BE2C (cell line): ENCODE measurements around the gene CAMSAP1.
"Not testable (repeated sequence)": the region's sequence is repeated elsewhere in the genome, so short reads cannot be mapped to it uniquely, and the experiment has no call there.

Experiments
- DNase-seq: peaks from one replicate; pipeline ENCODE4 v3.0.0-alpha.2; 2020
- H3K27me3 ChIP-seq: fragments of 250-450 bp; sonication (Bioruptor Pico); 2 replicates; pipeline ENCODE4 v1.5.1; 2020; ENCODE audit warnings: mild to moderate bottlenecking
- H3K36me3 ChIP-seq: fragments of 250-450 bp; sonication (Bioruptor Pico); 2 replicates; pipeline ENCODE4 v1.5.1; 2020; ENCODE audit warnings: mild to moderate bottlenecking
- H3K4me1 ChIP-seq: fragments of 250-450 bp; sonication (Bioruptor Pico); 2 replicates; pipeline ENCODE4 v1.5.1; 2020
- H3K4me3 ChIP-seq: 2 replicates; pipeline ENCODE4 v1.5.1; 2011; ENCODE audit warnings: low read depth, low read length
- H3K9me3 ChIP-seq: fragments of 250-450 bp; sonication (Bioruptor Pico); 2 replicates; pipeline ENCODE4 v1.5.1; 2020
- TF ChIP-seq, protein P1 (sequence below): IDR thresholded peaks from 2 replicates; pipeline ENCODE4 v1.5.1; 2012; ENCODE audit warnings: mild to moderate bottlenecking, low read depth, low read length

CAMSAP1 gene

DNA sequence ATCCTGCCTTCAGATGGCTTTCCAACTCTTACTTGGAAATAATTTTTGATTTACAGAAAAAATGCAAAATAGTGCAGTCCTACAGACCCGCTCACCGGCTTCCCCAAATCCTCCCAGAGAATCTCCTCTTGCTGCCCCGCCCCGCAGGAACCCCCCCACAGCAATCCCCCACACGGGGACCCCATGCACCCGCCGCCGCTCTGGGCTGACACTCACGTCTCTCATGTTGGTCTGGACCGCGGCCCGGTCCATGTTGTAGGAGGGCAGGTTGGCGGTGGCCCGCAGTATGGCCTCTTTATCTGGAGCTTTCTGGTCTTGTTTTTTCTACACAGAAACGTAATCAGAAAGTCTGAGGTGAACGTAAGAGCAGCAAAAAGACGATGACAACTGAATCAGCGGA, 40.2 kb upstream of the CAMSAP1 start:
- H3K36me3 ChIP-seq: peaks cover 76% of the 10 kb centered on the region
- H3K9me3 ChIP-seq: no peaks in the 10 kb centered on the region
- H3K4me1 ChIP-seq: peaks cover 5% of the 10 kb centered on the region; the same call in 1 of the 2 replicates
- TF ChIP-seq, protein P1, sequence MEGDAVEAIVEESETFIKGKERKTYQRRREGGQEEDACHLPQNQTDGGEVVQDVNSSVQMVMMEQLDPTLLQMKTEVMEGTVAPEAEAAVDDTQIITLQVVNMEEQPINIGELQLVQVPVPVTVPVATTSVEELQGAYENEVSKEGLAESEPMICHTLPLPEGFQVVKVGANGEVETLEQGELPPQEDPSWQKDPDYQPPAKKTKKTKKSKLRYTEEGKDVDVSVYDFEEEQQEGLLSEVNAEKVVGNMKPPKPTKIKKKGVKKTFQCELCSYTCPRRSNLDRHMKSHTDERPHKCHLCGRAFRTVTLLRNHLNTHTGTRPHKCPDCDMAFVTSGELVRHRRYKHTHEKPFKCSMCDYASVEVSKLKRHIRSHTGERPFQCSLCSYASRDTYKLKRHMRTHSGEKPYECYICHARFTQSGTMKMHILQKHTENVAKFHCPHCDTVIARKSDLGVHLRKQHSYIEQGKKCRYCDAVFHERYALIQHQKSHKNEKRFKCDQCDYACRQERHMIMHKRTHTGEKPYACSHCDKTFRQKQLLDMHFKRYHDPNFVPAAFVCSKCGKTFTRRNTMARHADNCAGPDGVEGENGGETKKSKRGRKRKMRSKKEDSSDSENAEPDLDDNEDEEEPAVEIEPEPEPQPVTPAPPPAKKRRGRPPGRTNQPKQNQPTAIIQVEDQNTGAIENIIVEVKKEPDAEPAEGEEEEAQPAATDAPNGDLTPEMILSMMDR: no peak
- no peak for DNase-seq
- no peaks in the 10 kb centered on the region for H3K27me3 ChIP-seq
- H3K4me3 ChIP-seq: no peak overlapping the region

DNA sequence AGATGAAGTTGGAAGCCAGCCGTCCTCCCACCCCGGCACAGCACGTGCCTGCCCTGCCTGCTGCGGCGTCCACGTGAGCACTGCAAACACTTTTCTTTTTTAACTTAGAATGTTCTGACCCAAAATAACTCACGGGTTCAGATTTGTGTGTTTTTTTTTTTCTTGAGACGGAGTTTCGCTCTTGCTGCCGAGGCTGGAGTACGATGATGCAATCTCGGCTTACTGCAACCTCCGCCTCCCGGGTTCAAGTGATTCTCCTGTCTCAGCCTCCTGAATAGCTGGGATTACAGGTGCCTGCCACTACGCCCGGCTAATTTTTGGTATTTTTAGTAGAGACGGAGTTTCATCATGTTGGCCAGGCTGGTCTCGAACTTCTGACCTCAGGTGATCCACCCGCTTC, 39.8 kb upstream of the CAMSAP1 start:
- H3K36me3 ChIP-seq: peaks cover 74% of the 10 kb centered on the region
- not testable (repeated sequence) for H3K4me3 ChIP-seq, H3K4me1 ChIP-seq, DNase-seq, H3K9me3 ChIP-seq, H3K27me3 ChIP-seq

DNA sequence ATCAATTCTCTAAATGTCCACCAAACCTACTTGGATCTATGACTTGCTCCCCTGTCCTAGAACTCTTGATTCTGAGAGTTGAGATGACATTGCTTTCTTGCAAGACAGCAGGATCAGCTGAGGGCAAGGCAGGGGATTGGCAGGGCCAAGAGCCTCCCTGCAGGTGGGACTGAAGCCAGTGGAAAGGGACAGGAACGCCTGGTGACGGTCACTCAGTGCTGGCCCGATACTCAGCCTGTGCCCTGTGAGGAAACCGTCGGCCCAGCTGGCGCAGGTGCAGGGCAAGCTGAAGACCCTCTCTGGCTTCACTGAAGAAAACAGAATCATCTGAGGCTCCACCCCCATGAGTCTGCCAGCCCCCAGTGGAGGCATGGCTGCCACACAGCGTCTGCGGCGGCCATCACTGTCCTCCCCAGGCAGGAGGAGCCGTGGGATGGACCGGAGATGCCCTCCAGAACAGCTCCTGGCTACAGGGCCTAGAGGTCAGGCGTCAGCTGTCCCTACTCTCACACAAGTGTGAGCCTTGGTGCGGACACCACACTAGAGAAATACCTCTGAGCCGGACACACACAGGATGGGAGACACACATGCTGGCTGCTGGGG, 39.1 kb upstream of the CAMSAP1 start:
- TF ChIP-seq, protein P1: no peak
- no peak for DNase-seq
- Histone ChIP-seq H3K36me3 (peaks cover 79% of the 10 kb centered on the region), H3K9me3 (no peaks in the 10 kb centered on the region), H3K4me1 (no peaks in the 10 kb centered on the region), H3K27me3 (no peaks in the 10 kb centered on the region), H3K4me3 (no peak overlapping the region)

DNA sequence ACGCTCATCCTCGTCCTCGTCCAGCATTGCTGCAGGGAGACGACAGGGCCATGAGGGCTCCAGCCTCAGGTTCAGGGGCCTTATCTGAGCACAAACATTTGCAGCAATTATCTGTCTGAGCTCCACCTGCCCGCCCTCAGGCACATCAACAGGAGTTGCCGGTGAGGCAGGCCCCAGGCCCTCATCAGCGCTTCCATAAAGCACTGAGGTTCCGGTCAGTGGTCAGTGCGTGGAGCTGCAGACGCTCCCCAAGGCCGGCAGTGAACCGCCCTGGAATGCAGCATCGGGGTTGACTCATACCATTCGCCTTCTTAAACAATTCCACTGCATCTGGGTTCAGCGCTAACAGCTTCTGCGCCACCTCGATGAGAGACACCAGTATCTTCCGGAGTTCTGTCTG, 38.6 kb upstream of the CAMSAP1 start:
- Histone ChIP-seq H3K36me3 (peaks cover 81% of the 10 kb centered on the region), H3K27me3 (no peaks in the 10 kb centered on the region), H3K4me3 (no peak overlapping the region), H3K9me3 (no peaks in the 10 kb centered on the region), H3K4me1 (no peaks in the 10 kb centered on the region)
- no peak for DNase-seq
- TF ChIP-seq, protein P1: no peak

DNA sequence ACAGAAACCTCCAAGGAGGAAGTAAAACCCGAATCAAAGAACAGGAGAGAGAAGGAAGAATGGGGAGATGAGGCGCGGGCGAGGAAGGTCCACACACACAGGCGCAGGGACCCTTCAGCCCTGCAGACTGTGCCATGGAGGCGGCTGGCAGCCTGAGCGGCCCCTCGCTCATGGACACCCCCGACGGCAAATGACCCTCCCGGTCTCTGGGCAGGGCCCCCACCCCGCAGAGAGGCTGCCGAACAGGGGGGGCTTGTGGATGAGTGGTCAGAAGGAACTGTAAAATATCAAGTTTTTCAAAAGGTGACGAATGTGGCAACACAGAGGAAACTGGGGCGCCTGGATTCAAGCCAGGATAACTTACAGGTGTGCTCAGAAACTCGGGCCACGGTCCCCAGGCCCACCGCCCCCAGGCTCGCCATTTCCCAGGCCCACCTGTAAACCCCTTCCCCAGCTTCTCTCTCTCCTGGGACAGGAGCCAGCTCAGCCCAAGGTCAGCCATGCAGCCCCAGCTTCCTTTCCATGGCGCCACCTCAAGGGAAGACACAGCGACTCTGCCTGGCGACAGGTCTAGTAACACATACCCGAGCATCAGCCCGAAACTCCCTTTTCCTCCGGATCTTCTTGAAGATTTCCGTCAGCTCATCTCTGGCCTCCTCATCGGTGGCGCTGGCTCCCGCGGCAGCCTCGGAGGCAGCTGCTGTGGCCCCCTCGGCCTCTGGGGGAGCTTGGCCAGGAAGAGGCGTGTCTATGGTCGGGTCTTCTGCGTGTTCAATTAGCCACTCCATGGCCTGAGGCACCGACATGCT, 37.3 kb upstream of the CAMSAP1 start:
- H3K27me3 ChIP-seq: no peaks in the 10 kb centered on the region
- no peaks in the 10 kb centered on the region for H3K4me1 ChIP-seq
- no peak overlapping the region for H3K4me3 ChIP-seq
- TF ChIP-seq, protein P1: no peak
- H3K36me3 ChIP-seq: peaks cover 74% of the 10 kb centered on the region
- no peak for DNase-seq
- H3K9me3 ChIP-seq: no peaks in the 10 kb centered on the region

DNA sequence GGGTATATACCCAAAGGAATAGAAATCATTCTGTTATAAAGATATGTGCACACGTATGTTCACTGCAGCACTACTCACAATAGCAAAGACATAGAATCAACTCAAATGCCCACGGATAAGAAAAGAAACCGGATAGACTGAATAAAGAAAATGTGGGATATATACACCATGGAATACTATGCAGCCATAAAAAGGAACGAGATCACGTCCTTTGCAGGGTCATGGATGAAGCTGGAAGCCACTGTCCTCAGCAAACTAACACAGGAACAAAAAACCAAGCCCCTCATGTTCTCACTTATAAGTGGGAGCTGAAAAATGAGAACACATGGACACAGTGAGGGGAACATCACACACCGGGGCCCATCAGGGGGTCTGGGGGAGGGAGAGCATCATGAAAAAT, 36.3 kb upstream of the CAMSAP1 start:
- H3K36me3 ChIP-seq: peaks cover 71% of the 10 kb centered on the region
- H3K27me3 ChIP-seq, H3K9me3 ChIP-seq, H3K4me3 ChIP-seq, DNase-seq, H3K4me1 ChIP-seq: not testable (repeated sequence)

DNA sequence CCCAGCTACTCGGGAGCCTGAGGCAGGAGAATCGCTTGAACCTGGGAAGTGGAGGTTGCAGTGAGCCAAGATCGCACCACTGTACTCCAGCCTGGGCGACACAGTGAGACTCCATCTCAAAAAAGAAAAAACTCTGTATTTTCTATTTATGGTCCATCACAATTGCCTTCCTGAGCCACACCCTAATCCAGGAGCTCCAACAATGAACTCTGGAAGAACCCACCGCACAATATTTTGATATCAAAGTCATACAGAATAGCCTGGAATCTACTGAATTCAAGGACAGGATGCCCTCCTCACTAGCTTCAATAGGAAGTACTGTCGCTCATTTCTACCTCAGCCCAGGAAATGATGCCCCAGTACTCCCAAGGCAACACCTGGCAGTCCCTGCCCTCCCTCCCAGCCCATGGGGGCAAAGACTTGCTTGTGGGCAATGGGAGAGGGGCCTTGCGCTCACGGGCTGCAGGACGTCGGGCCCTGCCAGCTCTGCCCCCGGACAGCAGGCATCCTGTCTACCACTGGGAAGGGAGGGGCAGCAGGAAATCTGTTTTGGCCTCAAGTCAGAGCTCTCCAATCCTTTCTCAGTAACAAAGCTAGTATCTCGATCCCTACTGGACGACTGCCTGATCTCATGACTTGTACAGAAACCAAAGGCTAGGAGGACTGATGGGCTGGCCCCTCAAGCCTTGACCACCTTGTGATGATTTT, 34.1 kb upstream of the CAMSAP1 start:
- Histone ChIP-seq H3K36me3 (peaks cover 78% of the 10 kb centered on the region), H3K27me3 (no peaks in the 10 kb centered on the region), H3K4me1 (no peaks in the 10 kb centered on the region), H3K9me3 (no peaks in the 10 kb centered on the region; the same call in 1 of the 2 replicates), H3K4me3 (no peak overlapping the region)
- TF ChIP-seq, protein P1: no peak
- DNase-seq: no peak
